Endodermal cell (in vitro differentiated cells): Measurements from ENCODE around the gene CHST11. TPM values are rescaled to one million over a fixed set of nuclear protein-coding genes. Genes with fewer than 3 reads are reported as not detected.
A peak's percentile ranks its signal among the peaks of the same experiment; 100 is the strongest.

Experiments
- DNase-seq: peaks from one replicate; pipeline ENCODE4 v3.0.0-alpha.2; 2017
- H3K27ac ChIP-seq: 2 replicates; pipeline ENCODE4 v1.5.1; 2013; ENCODE audit warnings: mild to moderate bottlenecking, low read depth, low read length, moderate library complexity
- H3K27me3 ChIP-seq: 2 replicates; pipeline ENCODE4 v1.6.1; 2013; ENCODE audit warnings: mild to moderate bottlenecking, low read length, moderate library complexity; ENCODE audit not compliant: insufficient read depth, control insufficient read depth, poor library complexity, severe bottlenecking
- H3K36me3 ChIP-seq: 2 replicates; pipeline ENCODE4 v1.7.0; 2013; ENCODE audit warnings: mild to moderate bottlenecking, low read length, moderate library complexity; ENCODE audit not compliant: control insufficient read depth, insufficient read depth
- H3K4me1 ChIP-seq: one replicate; pipeline ENCODE4 v1.7.0; 2013; ENCODE audit warnings: low read length; ENCODE audit not compliant: control insufficient read depth, insufficient read depth
- H3K4me3 ChIP-seq: 2 replicates; pipeline ENCODE4 v1.5.1; 2013; ENCODE audit warnings: mild to moderate bottlenecking, low read length, moderate library complexity
- H3K9ac ChIP-seq: 2 replicates; pipeline ENCODE4 v1.6.1; 2013; ENCODE audit warnings: mild to moderate bottlenecking, low read length, moderate library complexity; ENCODE audit not compliant: poor library complexity, severe bottlenecking; ENCODE audit errors: extremely low read depth
- H3K9me3 ChIP-seq: 2 replicates; pipeline ENCODE4 v1.6.1; 2013; ENCODE audit warnings: mild to moderate bottlenecking, low read length, moderate library complexity; ENCODE audit not compliant: control insufficient read depth
- H3K27ac Mint-ChIP-seq: 2 replicates; pipeline ENCODE4 v1.8.0; 2020; ENCODE audit warnings: mixed read lengths
- H3K27me3 Mint-ChIP-seq: 2 replicates; pipeline ENCODE4 v1.8.0; 2021; ENCODE audit warnings: mild to moderate bottlenecking, mixed read lengths; ENCODE audit not compliant: insufficient read depth
- H3K36me3 Mint-ChIP-seq: 2 replicates; pipeline ENCODE4 v1.8.0; 2020; ENCODE audit warnings: low read depth, mixed read lengths
- H3K4me1 Mint-ChIP-seq: 2 replicates; pipeline ENCODE4 v1.8.0; 2020; ENCODE audit warnings: mixed read lengths
- H3K4me3 Mint-ChIP-seq: 2 replicates; pipeline ENCODE4 v1.8.0; 2020; ENCODE audit warnings: mild to moderate bottlenecking, moderate library complexity, mixed read lengths
- H3K9me3 Mint-ChIP-seq: 2 replicates; pipeline ENCODE4 v1.8.0; 2020; ENCODE audit warnings: mild to moderate bottlenecking, mixed read lengths
- WGBS, 2 experiments: methylation state at CpG; one replicate each; pipeline versions ENCODE4 v1.1.5 to v1.1.7; 2013; ENCODE audit warnings: missing lambda C conversion rate in 2 of 2, mixed read lengths in 1 of 2; ENCODE audit not compliant: insufficient coverage in 1 of 2, insufficient read length in 1 of 2; 5-methylcytosine and 5-hydroxymethylcytosine counted together
- total RNA-seq, 2 donors: library from RNA; stranded (reverse); fragmentation: NEBNext Ultra II Directional in 1 of 2; extraction: Animal tissue kit (Norgen Biotek cat#: 25700) in 1 of 2; gene quantifications; 2 replicates in 1 of 2; 3 replicates in 1 of 2; pipeline ENCODE4 v1.2.1, GENCODE V29; 2021
- TF ChIP-seq, protein P1 (sequence below): fragments of 200-600 bp; sonication (generic); conservative IDR thresholded peaks from 2 replicates; pipeline ENCODE4 v1.5.0; 2021; ENCODE audit warnings: antibody characterized with exemption, mild to moderate bottlenecking

CHST11 gene
- total RNA-seq, 2 donors from 2014 or later, result 30.7 to 36.2 TPM

- no peak for DNase-seq
- H3K27me3 Mint-ChIP-seq, result no peaks in the 10 kb centered on the region
- no peaks in the 10 kb centered on the region for H3K36me3 Mint-ChIP-seq
- peaks cover 9% of the 10 kb centered on the region for H3K4me1 ChIP-seq
- no peaks in the 10 kb centered on the region for H3K9me3 ChIP-seq
- no peak overlapping the region for H3K4me3 ChIP-seq
- TF ChIP-seq, protein P1, sequence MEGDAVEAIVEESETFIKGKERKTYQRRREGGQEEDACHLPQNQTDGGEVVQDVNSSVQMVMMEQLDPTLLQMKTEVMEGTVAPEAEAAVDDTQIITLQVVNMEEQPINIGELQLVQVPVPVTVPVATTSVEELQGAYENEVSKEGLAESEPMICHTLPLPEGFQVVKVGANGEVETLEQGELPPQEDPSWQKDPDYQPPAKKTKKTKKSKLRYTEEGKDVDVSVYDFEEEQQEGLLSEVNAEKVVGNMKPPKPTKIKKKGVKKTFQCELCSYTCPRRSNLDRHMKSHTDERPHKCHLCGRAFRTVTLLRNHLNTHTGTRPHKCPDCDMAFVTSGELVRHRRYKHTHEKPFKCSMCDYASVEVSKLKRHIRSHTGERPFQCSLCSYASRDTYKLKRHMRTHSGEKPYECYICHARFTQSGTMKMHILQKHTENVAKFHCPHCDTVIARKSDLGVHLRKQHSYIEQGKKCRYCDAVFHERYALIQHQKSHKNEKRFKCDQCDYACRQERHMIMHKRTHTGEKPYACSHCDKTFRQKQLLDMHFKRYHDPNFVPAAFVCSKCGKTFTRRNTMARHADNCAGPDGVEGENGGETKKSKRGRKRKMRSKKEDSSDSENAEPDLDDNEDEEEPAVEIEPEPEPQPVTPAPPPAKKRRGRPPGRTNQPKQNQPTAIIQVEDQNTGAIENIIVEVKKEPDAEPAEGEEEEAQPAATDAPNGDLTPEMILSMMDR, result no peak
- no peak overlapping the region for H3K4me3 Mint-ChIP-seq
- H3K27ac Mint-ChIP-seq, result no peak overlapping the region
- no peak overlapping the region for H3K27ac ChIP-seq
- no peak overlapping the region for H3K9ac ChIP-seq
- no peaks in the 10 kb centered on the region for H3K27me3 ChIP-seq
- WGBS, 2 experiments, result 93% methylated on average over 5 to 7 of the region's 7 CpGs
- peaks cover 4% of the 10 kb centered on the region for H3K36me3 ChIP-seq
- H3K9me3 Mint-ChIP-seq, result no peaks in the 10 kb centered on the region
- peaks cover 45% of the 10 kb centered on the region for H3K4me1 Mint-ChIP-seq
These were observed 196.2 kb downstream of the CHST11 start for GRCh38 chr12:104652910-104653309.

DNA sequence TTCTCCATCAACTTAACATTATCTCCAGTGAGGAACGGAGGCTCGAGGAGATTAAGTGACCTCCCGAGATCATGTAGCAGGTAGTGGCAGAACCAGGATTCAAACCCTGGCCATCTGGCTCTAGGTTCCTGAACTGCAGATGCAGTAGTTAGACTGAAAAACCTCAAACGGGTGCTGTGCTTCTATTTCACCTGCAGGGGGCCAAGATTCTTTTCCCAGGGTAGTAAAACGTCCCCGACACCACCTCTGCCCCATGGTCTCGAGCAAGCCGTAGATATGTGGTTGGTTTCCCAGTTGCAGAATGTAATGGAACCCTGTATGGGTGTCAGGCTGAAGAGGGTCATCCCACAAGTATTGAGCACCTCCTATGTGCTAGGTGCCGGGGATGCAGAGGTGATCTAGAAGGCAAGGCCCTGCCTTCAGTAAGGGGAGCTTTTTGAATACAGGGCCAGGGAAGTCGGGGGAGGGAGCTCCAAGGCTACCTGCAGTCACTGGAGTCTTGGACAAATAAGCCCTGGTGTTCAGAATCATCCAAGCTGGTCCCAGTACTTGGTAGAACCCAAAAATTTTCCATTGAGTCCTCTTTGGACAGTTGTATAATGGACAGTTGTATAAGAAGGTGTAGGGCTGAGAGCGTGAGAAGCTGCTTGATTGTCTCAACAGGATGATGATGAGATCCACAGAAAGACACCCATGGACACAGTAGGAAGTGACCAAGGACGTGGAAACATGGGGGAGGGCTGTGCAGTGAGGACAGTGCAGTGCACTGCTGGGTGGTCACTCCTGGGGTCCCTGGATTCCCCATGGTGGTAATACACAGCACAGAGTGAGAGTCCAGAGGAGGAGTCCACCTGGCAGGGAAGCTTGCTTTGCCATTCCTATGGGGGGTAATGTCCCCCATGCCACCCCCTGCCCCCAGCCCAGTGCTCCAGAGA, 197.2 kb downstream of the CHST11 start:
- Histone ChIP-seq H3K9ac (no peak overlapping the region), H3K36me3 (no peaks in the 10 kb centered on the region), H3K4me3 (no peak overlapping the region), H3K27ac (no peak overlapping the region), H3K27me3 (no peaks in the 10 kb centered on the region), H3K9me3 (no peaks in the 10 kb centered on the region), H3K4me1 (peaks cover 9% of the 10 kb centered on the region)
- peak; percentile 87 for DNase-seq
- Mint-ChIP-seq H3K4me3 (no peak overlapping the region), H3K27me3 (no peaks in the 10 kb centered on the region), H3K36me3 (no peaks in the 10 kb centered on the region), H3K27ac (no peak overlapping the region), H3K4me1 (peaks cover 52% of the 10 kb centered on the region), H3K9me3 (no peaks in the 10 kb centered on the region)
- WGBS, 2 experiments, result 88% methylated on average over 12 of the region's 12 CpGs
- TF ChIP-seq, protein P1, result peak; percentile 75

GRCh38 chr12:104654665-104655609, 198.2 kb downstream of the CHST11 start:
- Histone ChIP-seq H3K4me3 (no peak overlapping the region), H3K27ac (no peak overlapping the region), H3K9me3 (no peaks in the 10 kb centered on the region), H3K4me1 (peaks cover 9% of the 10 kb centered on the region), H3K9ac (no peak overlapping the region), H3K27me3 (no peaks in the 10 kb centered on the region), H3K36me3 (no peaks in the 10 kb centered on the region)
- Mint-ChIP-seq H3K36me3 (no peaks in the 10 kb centered on the region), H3K4me1 (peaks cover 52% of the 10 kb centered on the region), H3K9me3 (no peaks in the 10 kb centered on the region), H3K4me3 (no peak overlapping the region), H3K27ac (no peak overlapping the region), H3K27me3 (no peaks in the 10 kb centered on the region)
- DNase-seq, result peak; percentile 72
- WGBS, 2 experiments, result 72 to 84% methylated on average over 4 to 16 of the region's 16 CpGs
- TF ChIP-seq, protein P1, result no peak
